Keratinocyte (primary cell): Measurements from ENCODE around the gene OLFM2. TPM values are rescaled to one million over a fixed set of nuclear protein-coding genes. Genes with fewer than 3 reads are reported as not detected.

Source experiments
- DNase-seq: peaks from one replicate; pipeline ENCODE4 v3.0.0-alpha.2; 2011; ENCODE audit warnings: low read depth, missing footprints, low spot score
- FAIRE-seq: peaks from 2 replicates; lab custom pipeline; 2011; peaks lifted over from hg19 to GRCh38; lab: Jason Lieb, UNC
- H2AFZ ChIP-seq: 2 replicates; pipeline ENCODE4 v1.6.0; 2012; ENCODE audit warnings: low read length, control low read depth, inconsistent platforms; ENCODE audit not compliant: control insufficient read depth
- H3K27ac ChIP-seq: 2 replicates; pipeline ENCODE4 v1.5.1; 2011; ENCODE audit warnings: low read length; ENCODE audit not compliant: control insufficient read depth, insufficient read depth
- H3K27me3 ChIP-seq: 3 replicates; pipeline ENCODE4 v1.6.0; 2011; ENCODE audit warnings: low read length; ENCODE audit not compliant: control insufficient read depth, insufficient read depth; ENCODE audit errors: extremely low read depth
- H3K36me3 ChIP-seq, 2 experiments: 2 replicates in 1 of 2; 3 replicates in 1 of 2; pipeline ENCODE4 v1.5.1; 2011; ENCODE audit warnings: low read length in 2 of 2, mild to moderate bottlenecking in 1 of 2; ENCODE audit not compliant: control insufficient read depth in 2 of 2, insufficient read depth in 2 of 2; ENCODE audit errors: extremely low read depth in 1 of 2
- H3K4me1 ChIP-seq: 3 replicates; pipeline ENCODE4 v1.5.1; 2011; ENCODE audit warnings: low read length; ENCODE audit not compliant: control insufficient read depth, insufficient read depth; ENCODE audit errors: extremely low read depth
- H3K4me2 ChIP-seq: 3 replicates; pipeline ENCODE4 v1.6.0; 2011; ENCODE audit warnings: low read depth, low read length; ENCODE audit not compliant: control insufficient read depth, insufficient read depth; ENCODE audit errors: extremely low read depth
- H3K4me3 ChIP-seq, 3 experiments: fragments of 200-600 bp in 1 of 3; sonication (generic) in 1 of 3; 2 replicates in 2 of 3; 3 replicates in 1 of 3; pipeline ENCODE4 v1.5.1; 2011 to 2016; ENCODE audit warnings: low read length in 3 of 3, mild to moderate bottlenecking in 3 of 3, control low read depth in 2 of 3, inconsistent platforms in 1 of 3, low read depth in 1 of 3, mixed read lengths in 1 of 3, mixed run types in 1 of 3, moderate library complexity in 1 of 3; ENCODE audit not compliant: control insufficient read depth in 2 of 3, insufficient read depth in 2 of 3; ENCODE audit errors: extremely low read depth in 1 of 3
- H3K79me2 ChIP-seq: 2 replicates; pipeline ENCODE4 v1.6.0; 2012; ENCODE audit warnings: low read length; ENCODE audit not compliant: control insufficient read depth, insufficient read depth
- H3K9ac ChIP-seq: 3 replicates; pipeline ENCODE4 v1.6.0; 2011; ENCODE audit warnings: low read length; ENCODE audit not compliant: control insufficient read depth, insufficient read depth; ENCODE audit errors: extremely low read depth
- H3K9me1 ChIP-seq: 3 replicates; pipeline ENCODE4 v1.6.0; 2011; ENCODE audit warnings: low read length; ENCODE audit not compliant: control insufficient read depth, insufficient read depth; ENCODE audit errors: extremely low read depth
- H3K9me3 ChIP-seq: 2 replicates; pipeline ENCODE4 v1.5.1; 2012; ENCODE audit warnings: low read depth, low read length; ENCODE audit not compliant: control insufficient read depth
- H4K20me1 ChIP-seq: 3 replicates; pipeline ENCODE4 v1.6.0; 2011; ENCODE audit warnings: low read length; ENCODE audit not compliant: control insufficient read depth, insufficient read depth; ENCODE audit errors: extremely low read depth
- EZH2 ChIP-seq: IDR thresholded peaks from one replicate; pipeline ENCODE4 v1.6.1; 2012; ENCODE audit warnings: inconsistent platforms, mild to moderate bottlenecking, low read length, moderate library complexity
- dilution Hi-C: fragments of 300-500 bp; cut with MboI; formaldehyde crosslinking; loops from one replicate; pipeline ENCODE4 v1.7.0; 2020; ENCODE audit warnings: low sequenced_read_pairs; ENCODE audit not compliant: extremely low pct_ligation_motif_present
- polyA plus RNA-seq, 5 experiments: library from polyadenylated mRNA; depleted of rRNA in 3 of 5; stranded (reverse) in 3 of 5; stranded (forward) in 1 of 5; unstranded in 1 of 5; fragments of >200 nt; gene quantifications; 1 replicate in 1 of 5; 2 replicates in 3 of 5; 3 replicates in 1 of 5; pipeline versions ENCODE4 v1.2.1 to v1.2.3, GENCODE V29; 2011 to 2012; ENCODE audit warnings: missing spikeins in 2 of 5, low read depth in 1 of 5, low replicate concordance in 1 of 5
- TF ChIP-seq, protein P1 (sequence below), 3 experiments: IDR thresholded peaks in 1 of 3; conservative IDR thresholded peaks in 1 of 3; optimal IDR thresholded peaks in 1 of 3; 2 replicates in 2 of 3; 3 replicates in 1 of 3; pipeline versions ENCODE3 to v1.5.1; 2011; ENCODE audit warnings: low read length in 3 of 3, mild to moderate bottlenecking in 3 of 3, moderate library complexity in 2 of 3, control low read depth in 1 of 3, inconsistent platforms in 1 of 3; ENCODE audit not compliant: insufficient read depth in 2 of 3; ENCODE audit errors: extremely low read depth in 1 of 3

OLFM2 gene
- polyA plus RNA-seq, 1 donor (not counting 4 experiments of a cell fraction or from before 2014, with no cell fraction given): 5.3 TPM

DNA sequence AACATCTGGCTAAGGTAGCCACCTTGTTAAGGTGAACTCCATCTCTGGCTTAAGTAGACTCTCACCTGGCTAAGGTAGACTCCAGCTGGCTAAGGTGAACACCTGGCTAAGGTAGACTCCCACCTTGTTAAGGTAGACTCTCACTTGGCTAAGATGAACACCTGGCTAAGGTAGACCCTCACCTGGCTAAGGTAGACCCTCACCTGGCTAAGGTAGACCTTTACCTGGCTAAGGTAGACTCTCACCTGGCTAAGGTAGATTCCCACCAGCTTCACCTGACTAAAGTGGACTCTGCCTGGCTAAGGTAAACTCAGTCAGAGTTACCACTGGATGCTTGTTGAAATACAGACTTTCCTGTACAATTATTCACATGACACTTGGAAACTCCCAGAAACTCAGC is 77.5 kb downstream of the OLFM2 start:
- FAIRE-seq: no peak
- Histone ChIP-seq H3K36me3 (no peaks in the 10 kb centered on the region), H3K4me3 (no peak overlapping the region), H2AFZ (no peak overlapping the region), H3K27me3 (peaks cover 9% of the 10 kb centered on the region), H3K4me1 (peaks cover 11% of the 10 kb centered on the region), H3K27ac (no peak overlapping the region), H4K20me1 (no peaks in the 10 kb centered on the region), H3K9ac (no peak overlapping the region), H3K9me3 (no peaks in the 10 kb centered on the region), H3K79me2 (no peaks in the 10 kb centered on the region), H3K9me1 (no peaks in the 10 kb centered on the region), H3K4me2 (no peak overlapping the region)
- dilution Hi-C loops: no loop called here
- no peak for DNase-seq
- TF ChIP-seq EZH2: no peak
- TF ChIP-seq, protein P1, sequence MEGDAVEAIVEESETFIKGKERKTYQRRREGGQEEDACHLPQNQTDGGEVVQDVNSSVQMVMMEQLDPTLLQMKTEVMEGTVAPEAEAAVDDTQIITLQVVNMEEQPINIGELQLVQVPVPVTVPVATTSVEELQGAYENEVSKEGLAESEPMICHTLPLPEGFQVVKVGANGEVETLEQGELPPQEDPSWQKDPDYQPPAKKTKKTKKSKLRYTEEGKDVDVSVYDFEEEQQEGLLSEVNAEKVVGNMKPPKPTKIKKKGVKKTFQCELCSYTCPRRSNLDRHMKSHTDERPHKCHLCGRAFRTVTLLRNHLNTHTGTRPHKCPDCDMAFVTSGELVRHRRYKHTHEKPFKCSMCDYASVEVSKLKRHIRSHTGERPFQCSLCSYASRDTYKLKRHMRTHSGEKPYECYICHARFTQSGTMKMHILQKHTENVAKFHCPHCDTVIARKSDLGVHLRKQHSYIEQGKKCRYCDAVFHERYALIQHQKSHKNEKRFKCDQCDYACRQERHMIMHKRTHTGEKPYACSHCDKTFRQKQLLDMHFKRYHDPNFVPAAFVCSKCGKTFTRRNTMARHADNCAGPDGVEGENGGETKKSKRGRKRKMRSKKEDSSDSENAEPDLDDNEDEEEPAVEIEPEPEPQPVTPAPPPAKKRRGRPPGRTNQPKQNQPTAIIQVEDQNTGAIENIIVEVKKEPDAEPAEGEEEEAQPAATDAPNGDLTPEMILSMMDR (optimal IDR thresholded peaks at IDR 0.05 in 1 of 3, IDR thresholded peaks at IDR 0.05 in 1 of 3, conservative IDR thresholded peaks at IDR 0.05 in 1 of 3; ENCODE audit: extremely low read depth in 1 of 3, insufficient read depth in 2 of 3, low read length in 3 of 3): no peak

DNA sequence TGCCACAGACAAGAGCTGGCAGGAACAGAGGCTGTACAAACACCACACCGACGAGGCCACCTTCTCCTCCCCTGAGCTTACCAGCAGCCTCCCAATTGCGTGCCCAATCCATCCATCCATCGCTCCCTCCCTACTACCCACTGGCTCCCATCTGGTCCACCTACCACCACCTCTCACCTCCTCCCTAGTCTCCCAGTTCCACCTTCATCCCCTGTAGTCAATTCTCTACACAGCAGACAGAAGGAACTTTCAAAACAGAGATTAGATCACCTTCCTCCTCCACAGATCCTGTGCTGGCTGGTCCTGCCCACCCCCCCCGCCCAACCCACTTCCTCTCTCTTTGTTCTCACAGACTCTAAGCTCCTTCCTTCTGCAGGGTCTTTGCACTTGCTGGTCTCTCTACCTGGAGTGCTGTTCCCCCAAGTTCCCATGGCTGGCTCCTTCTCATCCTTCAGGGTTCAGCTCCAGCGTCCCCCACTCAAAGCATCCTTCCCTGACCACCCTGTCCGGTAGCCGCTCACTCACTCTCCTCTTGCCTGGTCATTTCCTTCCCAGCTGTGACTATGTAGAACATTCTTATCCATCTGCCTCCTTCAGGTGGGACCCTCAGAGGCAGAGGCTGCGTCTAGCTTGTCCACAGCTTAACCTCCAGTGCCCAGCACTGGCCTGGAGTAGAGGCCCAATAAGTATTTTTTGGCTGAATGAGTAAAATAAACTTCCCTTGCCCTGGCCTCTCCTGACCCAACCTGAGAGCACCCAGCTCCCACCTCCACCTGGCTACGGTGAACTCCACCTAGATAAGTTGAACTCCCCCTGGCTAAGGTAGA is 78.2 kb downstream of the OLFM2 start:
- no peaks in the 10 kb centered on the region for H4K20me1 ChIP-seq
- H3K36me3 ChIP-seq: no peaks in the 10 kb centered on the region
- TF ChIP-seq EZH2: no peak
- TF ChIP-seq, protein P1 (optimal IDR thresholded peaks at IDR 0.05 in 1 of 3, IDR thresholded peaks at IDR 0.05 in 1 of 3, conservative IDR thresholded peaks at IDR 0.05 in 1 of 3; ENCODE audit: extremely low read depth in 1 of 3, insufficient read depth in 2 of 3, low read length in 3 of 3): no peak
- peaks cover 9% of the 10 kb centered on the region for H3K27me3 ChIP-seq
- no peak overlapping the region for H3K4me3 ChIP-seq
- peaks cover 11% of the 10 kb centered on the region for H3K4me1 ChIP-seq
- H3K9me1 ChIP-seq: no peaks in the 10 kb centered on the region
- DNase-seq (no peak), FAIRE-seq (no peak)
- no peak overlapping the region for H3K9ac ChIP-seq
- dilution Hi-C loops: no loop called here
- no peak overlapping the region for H2AFZ ChIP-seq
- H3K4me2 ChIP-seq: peak overlapping the region; percentile 24
- H3K9me3 ChIP-seq: no peaks in the 10 kb centered on the region
- no peak overlapping the region for H3K27ac ChIP-seq
- H3K79me2 ChIP-seq: no peaks in the 10 kb centered on the region
